HL-60 (cell line): ENCODE measurements around the gene MTTP.

ENCODE experiments used
- CTCF ChIP-seq: IDR thresholded peaks from one replicate; pipeline ENCODE4 v1.5.1; 2011; ENCODE audit warnings: low read length, control low read depth, inconsistent platforms; ENCODE audit not compliant: insufficient read depth
- REST ChIP-seq: IDR thresholded peaks from 2 replicates; pipeline ENCODE4 v1.6.1; 2012; ENCODE audit warnings: low read depth; ENCODE audit not compliant: insufficient replicate concordance

- no peak for TF ChIP-seq CTCF
- TF ChIP-seq REST, result no peak
Measured at GRCh38 chr4:99642725-99643489, 68.3 kb downstream of the MTTP start.
